NT2/D1 (cell line): ENCODE results near the gene MAGI3.

ENCODE experiments used
- DNase-seq: peaks from one replicate; pipeline ENCODE4 v3.0.0-alpha.2; 2011; ENCODE audit warnings: low read depth, low spot score
- H3K27me3 ChIP-seq: 2 replicates; pipeline ENCODE4 v1.6.0; 2011; ENCODE audit warnings: mild to moderate bottlenecking; ENCODE audit not compliant: insufficient read length, insufficient read depth
- H3K36me3 ChIP-seq: 2 replicates; pipeline ENCODE4 v1.6.1; 2011; ENCODE audit warnings: mild to moderate bottlenecking, low read length, mixed read lengths; ENCODE audit not compliant: insufficient read depth, insufficient read length
- H3K4me1 ChIP-seq: 2 replicates; pipeline ENCODE4 v1.5.1; 2011; ENCODE audit not compliant: insufficient read depth, insufficient read length
- H3K4me3 ChIP-seq: 2 replicates; pipeline ENCODE4 v1.5.1; 2011; ENCODE audit warnings: low read depth; ENCODE audit not compliant: insufficient read length
- H3K9ac ChIP-seq: 2 replicates; pipeline ENCODE4 v1.6.0; 2011; ENCODE audit warnings: low read depth; ENCODE audit not compliant: insufficient read length
- H3K9me3 ChIP-seq: 2 replicates; pipeline ENCODE4 v1.5.1; 2011; ENCODE audit warnings: mild to moderate bottlenecking, low read length; ENCODE audit not compliant: insufficient read depth
- SUZ12 ChIP-seq: IDR thresholded peaks from 2 replicates; pipeline ENCODE4 v1.6.1; 2011; ENCODE audit not compliant: insufficient read length, insufficient read depth; ENCODE audit errors: extremely low read depth
- YY1 ChIP-seq: IDR thresholded peaks from 2 replicates; pipeline ENCODE4 v1.6.1; 2011; ENCODE audit not compliant: insufficient read length, insufficient read depth
- ZNF274 ChIP-seq: IDR thresholded peaks from 2 replicates; pipeline ENCODE4 v1.6.1; 2011; ENCODE audit warnings: mild to moderate bottlenecking, low read depth, low read length

MAGI3 gene

DNA sequence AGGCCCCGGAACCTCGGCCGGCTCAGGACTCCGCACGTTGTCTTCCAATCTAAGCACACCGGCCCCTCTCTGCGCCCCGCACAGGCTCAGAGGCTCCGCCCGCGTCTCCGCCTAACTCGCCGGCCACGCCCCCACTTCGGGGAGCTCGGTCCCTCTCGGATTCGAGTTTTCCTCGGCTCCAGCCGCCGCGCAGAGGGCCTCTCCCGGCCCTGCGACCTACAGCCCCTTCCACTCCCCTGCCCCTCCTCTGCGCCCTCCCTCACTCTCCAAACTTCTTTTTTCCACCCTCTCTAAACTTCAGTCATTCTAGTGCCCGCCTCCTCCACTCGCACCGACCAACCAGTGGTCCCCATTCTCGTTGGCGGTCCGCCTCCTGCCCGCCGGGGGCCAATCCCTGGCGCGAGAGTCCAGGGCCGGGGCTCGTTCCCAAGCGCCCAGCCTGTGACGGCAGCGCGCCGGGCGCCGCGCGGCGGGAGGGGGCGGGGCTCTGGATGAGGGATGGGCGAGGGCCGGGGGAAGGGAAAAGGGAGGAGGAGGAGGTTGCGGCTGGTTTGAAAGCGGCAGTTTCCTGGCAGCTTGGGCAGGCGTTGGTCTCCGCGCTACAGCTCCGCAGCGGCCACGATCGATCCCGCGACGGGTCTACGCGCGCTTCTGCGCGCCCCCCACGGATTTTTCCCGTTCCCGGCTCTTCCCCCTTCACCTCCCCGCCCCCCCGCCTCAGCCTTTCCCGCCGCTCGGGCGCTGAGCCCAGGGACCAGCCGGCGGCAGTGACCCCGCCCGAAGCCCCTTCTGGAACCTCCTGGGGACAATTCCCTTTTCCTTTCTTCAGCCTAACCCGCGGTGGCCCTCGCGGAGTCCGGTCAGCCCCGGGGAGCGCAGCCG lies at the start of gene MAGI3:
Gene MAGI3, plus strand, starts transcription at position 563 of the 882 bp plus-strand sequence. CDS start 519 bp downstream, outside the sequence.
- H3K9me3 ChIP-seq, result no peaks in the 10 kb centered on the region
- TF ChIP-seq YY1 (no peak), ZNF274 (no peak), SUZ12 (no peak)
- H3K4me1 ChIP-seq, result no peaks in the 10 kb centered on the region
- H3K4me3 ChIP-seq, result peak within 1 kb of the TSS; percentile 76
- DNase-seq, result peak; percentile 98
- H3K36me3 ChIP-seq, result no peaks in the 10 kb centered on the region
- H3K27me3 ChIP-seq, result peaks cover 10% of the 10 kb centered on the region
- H3K9ac ChIP-seq, result peak within 1 kb of the TSS; percentile 80

DNA sequence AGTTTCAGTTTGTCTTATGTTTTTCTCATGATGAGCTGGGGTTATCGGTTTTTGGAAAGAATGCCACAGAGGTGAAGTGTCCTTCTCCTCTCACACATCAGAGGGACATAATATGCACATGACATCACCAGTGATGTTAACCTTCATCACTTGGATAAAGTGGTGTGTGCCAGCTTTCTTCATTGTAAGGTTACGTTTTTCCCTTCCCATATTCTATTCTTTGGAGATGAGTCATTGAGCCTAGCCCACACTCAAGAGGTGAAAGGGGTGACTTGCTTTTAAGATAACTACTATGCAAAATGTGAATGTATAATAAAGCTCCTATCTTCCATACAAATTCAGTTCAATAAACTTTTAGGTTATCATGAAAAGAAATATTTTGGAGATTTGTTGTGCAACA lies 36.7 kb upstream of the MAGI3 start:
- H3K36me3 ChIP-seq, result no peaks in the 10 kb centered on the region
- H3K27me3 ChIP-seq, result no peaks in the 10 kb centered on the region
- H3K4me1 ChIP-seq, result no peaks in the 10 kb centered on the region
- no peaks in the 10 kb centered on the region for H3K9me3 ChIP-seq
- TF ChIP-seq SUZ12, result no peak
- no peak for TF ChIP-seq ZNF274
- no peak for TF ChIP-seq YY1
- no peak overlapping the region for H3K4me3 ChIP-seq
- no peak for DNase-seq
- no peak overlapping the region for H3K9ac ChIP-seq

DNA sequence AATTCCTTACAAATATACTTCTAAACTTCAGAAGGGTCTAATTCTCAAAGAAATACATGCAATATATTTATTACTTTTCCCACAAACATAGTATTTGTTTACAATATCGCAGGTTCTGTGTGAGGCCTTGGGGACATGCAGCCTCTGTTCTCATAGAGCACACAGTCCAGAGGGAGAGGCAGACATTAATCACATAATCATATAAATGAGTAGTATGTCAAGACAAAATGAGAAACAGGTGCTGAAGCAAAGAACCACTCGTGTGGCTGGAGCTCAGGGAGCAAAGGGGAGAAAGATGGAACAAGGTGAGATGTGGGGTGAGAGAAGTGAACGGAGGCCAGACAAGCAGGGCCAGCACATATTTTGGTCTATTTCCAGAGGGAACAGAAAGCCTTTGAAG lies 26.4 kb upstream of the MAGI3 start:
- H3K36me3 ChIP-seq, result no peaks in the 10 kb centered on the region
- no peak for DNase-seq
- H3K27me3 ChIP-seq, result no peaks in the 10 kb centered on the region
- H3K4me1 ChIP-seq, result no peaks in the 10 kb centered on the region
- TF ChIP-seq YY1 (no peak), SUZ12 (no peak), ZNF274 (no peak)
- H3K4me3 ChIP-seq, result no peak overlapping the region
- no peak overlapping the region for H3K9ac ChIP-seq
- H3K9me3 ChIP-seq, result no peaks in the 10 kb centered on the region

DNA sequence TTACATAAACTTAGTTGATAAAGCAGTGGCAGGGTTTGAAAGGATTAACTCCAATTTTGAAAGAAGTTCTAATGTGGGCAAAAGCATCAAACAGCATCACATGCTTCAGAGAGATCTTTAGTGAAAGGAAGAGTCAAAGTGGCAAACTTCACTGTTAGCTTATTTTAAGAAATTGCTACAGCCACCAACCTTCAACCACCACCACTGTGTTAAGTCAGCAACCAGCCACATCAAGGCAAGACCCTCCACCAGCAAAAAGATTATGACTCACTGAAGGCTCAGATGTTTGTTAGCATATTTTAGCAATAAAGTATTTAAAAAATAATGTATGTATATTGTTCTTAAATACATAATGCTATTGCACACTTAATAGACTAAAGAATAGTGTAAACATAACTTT lies 21.3 kb upstream of the MAGI3 start:
- Histone ChIP-seq H3K27me3 (no peaks in the 10 kb centered on the region), H3K4me1 (no peaks in the 10 kb centered on the region), H3K9ac (no peak overlapping the region), H3K36me3 (no peaks in the 10 kb centered on the region), H3K9me3 (no peaks in the 10 kb centered on the region), H3K4me3 (no peak overlapping the region)
- TF ChIP-seq YY1 (no peak), SUZ12 (no peak), ZNF274 (no peak)
- no peak for DNase-seq

DNA sequence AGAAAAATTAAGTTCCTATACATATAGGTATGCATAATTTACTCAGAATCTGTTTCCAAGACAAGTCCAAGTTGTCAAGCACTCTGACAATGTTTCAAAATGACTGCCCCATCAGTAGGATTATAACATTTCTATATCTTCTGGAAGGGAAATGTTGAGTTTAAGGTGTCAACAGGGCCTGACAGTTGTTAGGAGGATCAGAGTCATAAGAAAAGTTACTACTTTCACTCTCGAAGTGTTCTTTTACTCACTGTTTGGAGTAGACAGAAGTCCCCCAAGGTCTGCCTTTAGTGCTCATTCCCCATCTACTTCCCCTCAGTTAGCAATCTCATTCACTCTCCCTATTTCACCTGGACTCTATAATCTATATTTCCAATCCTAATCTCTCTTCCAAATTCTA lies 20.6 kb upstream of the MAGI3 start:
- no peaks in the 10 kb centered on the region for H3K4me1 ChIP-seq
- H3K36me3 ChIP-seq, result no peaks in the 10 kb centered on the region
- H3K9ac ChIP-seq, result no peak overlapping the region
- no peaks in the 10 kb centered on the region for H3K9me3 ChIP-seq
- H3K4me3 ChIP-seq, result no peak overlapping the region
- no peak for DNase-seq
- H3K27me3 ChIP-seq, result no peaks in the 10 kb centered on the region
- TF ChIP-seq YY1 (no peak), ZNF274 (no peak), SUZ12 (no peak)

DNA sequence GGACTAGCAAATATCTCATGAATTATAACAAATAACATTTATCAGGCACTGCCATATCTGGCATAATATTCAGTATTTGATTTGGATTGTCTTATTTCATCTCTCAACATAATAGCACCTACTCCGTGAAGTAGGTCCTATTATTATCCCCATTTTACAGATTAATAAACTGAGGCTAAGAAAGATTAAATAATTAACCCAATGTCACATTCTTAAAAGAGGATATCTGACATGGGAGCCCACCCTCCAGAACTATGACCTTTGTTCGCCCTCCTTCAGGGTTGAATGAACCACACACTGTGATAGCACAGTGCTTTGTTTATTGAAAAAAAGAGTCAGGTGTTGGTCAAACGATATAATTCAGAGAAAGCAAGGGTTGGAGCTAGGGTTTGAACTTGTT lies 19.4 kb upstream of the MAGI3 start:
- TF ChIP-seq YY1 (no peak), SUZ12 (no peak), ZNF274 (no peak)
- Histone ChIP-seq H3K36me3 (no peaks in the 10 kb centered on the region), H3K9me3 (no peaks in the 10 kb centered on the region), H3K4me3 (no peak overlapping the region), H3K27me3 (no peaks in the 10 kb centered on the region), H3K9ac (no peak overlapping the region), H3K4me1 (no peaks in the 10 kb centered on the region)
- DNase-seq, result no peak

DNA sequence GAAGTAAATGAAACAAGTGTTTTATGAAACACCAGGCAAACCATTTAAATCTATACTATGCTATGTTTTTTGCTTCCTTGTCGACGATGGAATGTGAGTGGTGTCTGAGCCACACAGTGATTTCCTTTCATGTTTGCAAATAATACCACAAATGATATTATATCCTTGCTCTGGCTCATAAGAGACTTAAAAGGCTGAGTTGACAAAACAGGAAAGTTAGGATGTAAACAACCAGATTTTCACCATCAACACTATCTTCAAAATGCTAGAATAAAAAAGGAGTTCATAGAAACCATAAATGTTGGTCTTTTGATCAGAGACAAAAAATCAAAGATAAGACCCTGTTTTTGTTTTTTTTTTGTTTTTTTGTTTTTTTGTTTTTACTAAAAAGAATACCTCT lies 17.8 kb upstream of the MAGI3 start:
- Histone ChIP-seq H3K27me3 (no peaks in the 10 kb centered on the region), H3K9me3 (no peaks in the 10 kb centered on the region), H3K4me1 (no peaks in the 10 kb centered on the region), H3K36me3 (no peaks in the 10 kb centered on the region), H3K9ac (no peak overlapping the region), H3K4me3 (no peak overlapping the region)
- TF ChIP-seq SUZ12 (no peak), ZNF274 (no peak), YY1 (no peak)
- DNase-seq, result no peak

DNA sequence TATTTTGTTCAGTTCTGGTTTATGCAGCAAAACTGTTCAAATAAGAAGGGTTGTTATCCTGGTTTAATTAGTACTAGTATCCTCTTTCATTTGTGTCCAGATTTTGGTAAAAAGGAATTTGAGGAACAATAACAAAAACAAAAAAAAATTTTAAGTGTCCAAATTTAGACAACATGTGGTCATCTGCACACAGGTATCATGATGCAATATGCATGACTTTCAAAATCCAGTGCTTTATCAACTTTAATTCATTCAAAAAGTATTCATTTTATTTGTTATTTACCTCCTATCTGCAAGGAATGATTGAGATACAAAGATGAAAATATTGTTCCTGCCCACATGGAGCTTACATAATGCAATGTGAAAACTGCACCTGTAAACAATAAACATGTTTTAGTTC lies 16.7 kb upstream of the MAGI3 start:
- no peak overlapping the region for H3K9ac ChIP-seq
- H3K9me3 ChIP-seq, result no peaks in the 10 kb centered on the region
- H3K36me3 ChIP-seq, result no peaks in the 10 kb centered on the region
- H3K27me3 ChIP-seq, result no peaks in the 10 kb centered on the region
- TF ChIP-seq YY1, result no peak
- no peak for TF ChIP-seq ZNF274
- TF ChIP-seq SUZ12, result no peak
- no peak overlapping the region for H3K4me3 ChIP-seq
- H3K4me1 ChIP-seq, result no peaks in the 10 kb centered on the region
- DNase-seq, result no peak
